Central memory CD4-positive, alpha-beta T cell (primary cell): ENCODE results near the gene RIMBP2.

Source experiments
- DNase-seq: peaks from one replicate; pipeline ENCODE4 v3.0.0; 2022

Gene RIMBP2

GRCh38 chr12:130626601-130627000, 89.5 kb downstream of the RIMBP2 start:
- DNase-seq = no peak

GRCh38 chr12:130625201-130625600, 90.9 kb downstream of the RIMBP2 start:
- no peak for DNase-seq

- no peak for DNase-seq
Measured at GRCh38 chr12:130622803-130623202, 93.3 kb downstream of the RIMBP2 start.

GRCh38 chr12:130621696-130622298, 94.3 kb downstream of the RIMBP2 start:
- no peak for DNase-seq

GRCh38 chr12:130620756-130621155, 95.3 kb downstream of the RIMBP2 start:
- no peak for DNase-seq

GRCh38 chr12:130620281-130620680, 95.8 kb downstream of the RIMBP2 start:
- DNase-seq = no peak

GRCh38 chr12:130619385-130620001, 96.6 kb downstream of the RIMBP2 start:
- DNase-seq = no peak

- no peak for DNase-seq
Measured at GRCh38 chr12:130617219-130617618, 98.9 kb downstream of the RIMBP2 start.

GRCh38 chr12:130615861-130616345, 100.2 kb downstream of the RIMBP2 start:
- DNase-seq = no peak

GRCh38 chr12:130614530-130614905, 101.6 kb downstream of the RIMBP2 start:
- no peak for DNase-seq

- no peak for DNase-seq
Measured at GRCh38 chr12:130613831-130614529, 102.1 kb downstream of the RIMBP2 start.

GRCh38 chr12:130613131-130613530, 103.0 kb downstream of the RIMBP2 start:
- no peak for DNase-seq

GRCh38 chr12:130611026-130611905, 104.8 kb downstream of the RIMBP2 start:
- no peak for DNase-seq

GRCh38 chr12:130609966-130610365, 106.1 kb downstream of the RIMBP2 start:
- no peak for DNase-seq

- DNase-seq = no peak
Measured at GRCh38 chr12:130608831-130609230, 107.3 kb downstream of the RIMBP2 start.

GRCh38 chr12:130608132-130608531, 108.0 kb downstream of the RIMBP2 start:
- no peak for DNase-seq

- no peak for DNase-seq
Measured at GRCh38 chr12:130606231-130606630, 109.9 kb downstream of the RIMBP2 start.

GRCh38 chr12:130603396-130603965, 112.6 kb downstream of the RIMBP2 start:
- DNase-seq = no peak

GRCh38 chr12:130602251-130602650, 113.8 kb downstream of the RIMBP2 start:
- DNase-seq = no peak

GRCh38 chr12:130601327-130601726, 114.8 kb downstream of the RIMBP2 start:
- DNase-seq = no peak

- no peak for DNase-seq
Measured at GRCh38 chr12:130596241-130596640, 119.9 kb downstream of the RIMBP2 start.

GRCh38 chr12:130595566-130595965, 120.5 kb downstream of the RIMBP2 start:
- DNase-seq = no peak

GRCh38 chr12:130593056-130593455, 123.0 kb downstream of the RIMBP2 start:
- no peak for DNase-seq
